Stimulated activated CD4-positive, alpha-beta T cell treated with anti-CD3 and anti-CD28 coated beads, TNF-alpha, amount 100 ng/mL, for 24 hours (primary cell): ENCODE results near the gene ENTPD8.
"Not testable (repeated sequence)": the region's sequence is repeated elsewhere in the genome, so short reads cannot be mapped to it uniquely, and the experiment has no call there.

Experiments used
- DNase-seq, 3 experiments: peaks; one replicate each; pipeline ENCODE4 v3.0.0-alpha.2; 2020; ENCODE audit warnings: low read depth in 3 of 3

The ENTPD8 gene

GRCh38 chr9:137475666-137476065 is 34.5 kb upstream of the ENTPD8 start:
- no peak for DNase-seq

GRCh38 chr9:137474271-137474670 is 33.1 kb upstream of the ENTPD8 start:
- DNase-seq = no peak

GRCh38 chr9:137470785-137471184 is 29.6 kb upstream of the ENTPD8 start:
- no peak for DNase-seq

- no peak for DNase-seq
Observed at GRCh38 chr9:137467896-137468295, 26.7 kb upstream of the ENTPD8 start.

- DNase-seq = no peak
Observed at GRCh38 chr9:137467161-137467581, 26.0 kb upstream of the ENTPD8 start.

- DNase-seq = not testable (repeated sequence)
Observed at GRCh38 chr9:137466389-137467085, 25.4 kb upstream of the ENTPD8 start.

- DNase-seq = no peak
Observed at GRCh38 chr9:137465720-137466388, 24.7 kb upstream of the ENTPD8 start.

- DNase-seq = no peak
Observed at GRCh38 chr9:137465000-137465719, 24.0 kb upstream of the ENTPD8 start.

GRCh38 chr9:137464291-137464999 is 23.3 kb upstream of the ENTPD8 start:
- no peak for DNase-seq

- no peak for DNase-seq
Observed at GRCh38 chr9:137463931-137464290, 22.8 kb upstream of the ENTPD8 start.

- DNase-seq = no peak
Observed at GRCh38 chr9:137462986-137463930, 22.1 kb upstream of the ENTPD8 start.

- DNase-seq = no peak
Observed at GRCh38 chr9:137462396-137462985, 21.3 kb upstream of the ENTPD8 start.

- DNase-seq = peak; percentile 30 to 82 (median 38)
Observed at GRCh38 chr9:137461663-137462395, 20.7 kb upstream of the ENTPD8 start.

- no peak for DNase-seq
Observed at GRCh38 chr9:137461316-137461662, 20.1 kb upstream of the ENTPD8 start.

GRCh38 chr9:137460363-137461315 is 19.5 kb upstream of the ENTPD8 start:
- no peak for DNase-seq

- no peak for DNase-seq
Observed at GRCh38 chr9:137459601-137460362, 18.6 kb upstream of the ENTPD8 start.

GRCh38 chr9:137459152-137459600 is 18.0 kb upstream of the ENTPD8 start, which contains the start of gene NSMF:
Gene NSMF (minus strand): TSS chr9:137459334. CDS start chr9:137459102, 232 bp downstream.
- DNase-seq = peak; percentile 87 to 91 (median 89)
